ENCODE data around the gene PPP1R14C.

Gene PPP1R14C

DNA sequence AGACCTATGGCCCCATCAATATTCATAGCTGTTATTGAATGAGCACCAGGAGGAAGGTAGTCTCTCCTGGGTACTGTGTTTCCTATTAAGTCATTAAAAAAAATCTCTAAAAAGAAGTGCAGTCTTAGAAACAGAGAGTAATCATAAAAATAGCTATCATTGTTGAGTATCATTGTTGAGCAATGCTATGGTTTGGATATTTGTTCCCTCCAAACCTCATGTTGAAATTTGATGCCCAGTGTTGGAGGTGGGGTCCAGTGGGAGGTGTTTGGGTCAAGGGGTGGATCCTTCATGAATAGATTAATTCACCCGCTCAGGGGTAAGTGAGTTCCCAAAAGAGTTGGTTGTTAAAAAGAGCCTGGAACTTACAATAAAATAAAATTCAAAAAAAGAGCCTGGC is 137.9 kb downstream of the PPP1R14C start:
- TF ChIP-seq, protein P1, sequence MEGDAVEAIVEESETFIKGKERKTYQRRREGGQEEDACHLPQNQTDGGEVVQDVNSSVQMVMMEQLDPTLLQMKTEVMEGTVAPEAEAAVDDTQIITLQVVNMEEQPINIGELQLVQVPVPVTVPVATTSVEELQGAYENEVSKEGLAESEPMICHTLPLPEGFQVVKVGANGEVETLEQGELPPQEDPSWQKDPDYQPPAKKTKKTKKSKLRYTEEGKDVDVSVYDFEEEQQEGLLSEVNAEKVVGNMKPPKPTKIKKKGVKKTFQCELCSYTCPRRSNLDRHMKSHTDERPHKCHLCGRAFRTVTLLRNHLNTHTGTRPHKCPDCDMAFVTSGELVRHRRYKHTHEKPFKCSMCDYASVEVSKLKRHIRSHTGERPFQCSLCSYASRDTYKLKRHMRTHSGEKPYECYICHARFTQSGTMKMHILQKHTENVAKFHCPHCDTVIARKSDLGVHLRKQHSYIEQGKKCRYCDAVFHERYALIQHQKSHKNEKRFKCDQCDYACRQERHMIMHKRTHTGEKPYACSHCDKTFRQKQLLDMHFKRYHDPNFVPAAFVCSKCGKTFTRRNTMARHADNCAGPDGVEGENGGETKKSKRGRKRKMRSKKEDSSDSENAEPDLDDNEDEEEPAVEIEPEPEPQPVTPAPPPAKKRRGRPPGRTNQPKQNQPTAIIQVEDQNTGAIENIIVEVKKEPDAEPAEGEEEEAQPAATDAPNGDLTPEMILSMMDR (conservative IDR thresholded peaks at IDR 0.05; ENCODE audit: low read depth, low read length): no peak
- Histone ChIP-seq H2AFZ (ENCODE audit: low read depth) (no peak overlapping the region), H3K4me1 (ENCODE audit: low read depth, poor library complexity, severe bottlenecking) (no peaks in the 10 kb centered on the region), H3K36me3 (ENCODE audit: insufficient read depth) (no peaks in the 10 kb centered on the region), H3K9ac (no peak overlapping the region), H4K20me1 (ENCODE audit: insufficient read depth) (no peaks in the 10 kb centered on the region), H3K79me2 (ENCODE audit: insufficient read depth, low read depth) (no peaks in the 10 kb centered on the region), H3K4me3 (IDR thresholded peaks at IDR 0.05; ENCODE audit: insufficient read depth, low read depth, low read length) (no peak overlapping the region), H3K27me3 (ENCODE audit: insufficient read depth, low read depth) (no peaks in the 10 kb centered on the region), H3K27ac (no peak overlapping the region), H3K4me2 (no peak overlapping the region)

DNA sequence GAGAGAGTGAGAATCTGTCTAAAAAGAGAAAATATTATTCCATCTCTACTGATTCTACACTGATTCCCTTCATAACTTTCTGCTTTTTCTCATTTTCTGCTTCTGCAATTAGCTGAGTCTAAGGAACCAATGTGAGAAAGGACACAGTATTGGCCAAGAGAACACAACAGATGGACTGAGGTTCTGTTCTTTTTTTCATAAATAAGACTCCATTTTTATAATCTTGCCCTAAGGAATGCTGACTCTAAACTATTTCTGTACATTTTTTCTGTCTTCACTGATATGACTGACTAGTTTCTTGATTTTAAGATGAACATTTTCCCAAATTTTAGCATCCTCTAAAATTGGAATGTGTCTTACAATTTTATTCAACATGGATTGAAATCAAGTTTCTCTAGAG is 138.9 kb downstream of the PPP1R14C start:
- Histone ChIP-seq H3K79me2 (ENCODE audit: insufficient read depth, low read depth) (no peaks in the 10 kb centered on the region), H3K27me3 (ENCODE audit: insufficient read depth, low read depth) (no peaks in the 10 kb centered on the region), H3K9ac (no peak overlapping the region), H3K4me1 (ENCODE audit: low read depth, poor library complexity, severe bottlenecking) (no peaks in the 10 kb centered on the region), H4K20me1 (ENCODE audit: insufficient read depth) (no peaks in the 10 kb centered on the region), H3K36me3 (ENCODE audit: insufficient read depth) (no peaks in the 10 kb centered on the region), H3K4me2 (no peak overlapping the region), H2AFZ (ENCODE audit: low read depth) (no peak overlapping the region), H3K27ac (no peak overlapping the region), H3K4me3 (IDR thresholded peaks at IDR 0.05; ENCODE audit: insufficient read depth, low read depth, low read length) (no peak overlapping the region)
- TF ChIP-seq, protein P1 (conservative IDR thresholded peaks at IDR 0.05; ENCODE audit: low read depth, low read length): no peak

DNA sequence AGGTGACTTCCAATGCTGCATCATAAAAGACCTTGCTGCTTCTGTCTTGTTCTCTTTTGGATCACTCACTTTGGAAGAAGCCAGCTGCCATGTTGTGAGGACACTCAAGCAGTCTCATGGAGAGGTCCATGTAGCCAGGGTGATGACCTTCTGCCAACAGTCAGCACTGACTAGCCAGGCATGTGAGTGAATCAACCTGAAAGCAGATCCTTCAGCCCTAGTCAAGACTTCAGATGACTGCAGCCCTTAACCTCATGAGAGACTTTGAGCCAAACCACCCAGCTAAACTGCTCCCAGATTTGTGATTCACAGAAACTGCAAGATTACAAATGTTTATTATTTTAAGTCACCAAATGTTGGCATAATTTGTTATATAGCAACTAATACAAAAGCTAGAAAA is 140.0 kb downstream of the PPP1R14C start:
- H3K36me3 ChIP-seq (ENCODE audit: insufficient read depth): no peaks in the 10 kb centered on the region
- H3K4me1 ChIP-seq (ENCODE audit: low read depth, poor library complexity, severe bottlenecking): no peaks in the 10 kb centered on the region
- no peak overlapping the region for H3K4me3 ChIP-seq (IDR thresholded peaks at IDR 0.05; ENCODE audit: insufficient read depth, low read depth, low read length)
- H3K4me2 ChIP-seq: no peak overlapping the region
- H4K20me1 ChIP-seq (ENCODE audit: insufficient read depth): no peaks in the 10 kb centered on the region
- no peaks in the 10 kb centered on the region for H3K79me2 ChIP-seq (ENCODE audit: insufficient read depth, low read depth)
- TF ChIP-seq, protein P1 (conservative IDR thresholded peaks at IDR 0.05; ENCODE audit: low read depth, low read length): no peak
- H3K27me3 ChIP-seq (ENCODE audit: insufficient read depth, low read depth): no peaks in the 10 kb centered on the region
- no peak overlapping the region for H2AFZ ChIP-seq (ENCODE audit: low read depth)
- H3K27ac ChIP-seq: no peak overlapping the region
- H3K9ac ChIP-seq: no peak overlapping the region

DNA sequence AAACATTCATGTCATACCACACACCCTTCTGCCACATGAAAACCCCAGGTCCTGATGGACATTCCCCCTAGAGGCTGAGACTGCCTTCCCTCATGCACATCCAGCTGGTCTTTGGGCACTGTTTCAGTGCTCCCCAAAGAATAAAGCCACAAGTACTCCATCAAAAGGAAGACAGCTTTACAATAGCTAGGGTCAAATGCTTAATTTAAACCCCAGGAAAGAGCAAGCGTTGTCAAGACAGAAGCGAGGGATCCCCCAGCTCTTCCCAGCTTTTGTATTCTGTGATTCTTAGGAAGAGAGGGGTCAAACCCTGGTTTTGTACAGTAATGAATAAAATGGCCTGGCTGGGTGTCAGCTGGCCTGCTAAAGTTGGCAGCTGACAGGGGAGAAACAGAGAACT is 143.6 kb downstream of the PPP1R14C start:
- no peak overlapping the region for H3K4me3 ChIP-seq (IDR thresholded peaks at IDR 0.05; ENCODE audit: insufficient read depth, low read depth, low read length)
- H3K36me3 ChIP-seq (ENCODE audit: insufficient read depth): no peaks in the 10 kb centered on the region
- H3K4me2 ChIP-seq: no peak overlapping the region
- no peak overlapping the region for H2AFZ ChIP-seq (ENCODE audit: low read depth)
- no peaks in the 10 kb centered on the region for H4K20me1 ChIP-seq (ENCODE audit: insufficient read depth)
- no peaks in the 10 kb centered on the region for H3K27me3 ChIP-seq (ENCODE audit: insufficient read depth, low read depth)
- no peak overlapping the region for H3K27ac ChIP-seq
- TF ChIP-seq, protein P1 (conservative IDR thresholded peaks at IDR 0.05; ENCODE audit: low read depth, low read length): no peak
- H3K79me2 ChIP-seq (ENCODE audit: insufficient read depth, low read depth): no peaks in the 10 kb centered on the region
- H3K4me1 ChIP-seq (ENCODE audit: low read depth, poor library complexity, severe bottlenecking): no peaks in the 10 kb centered on the region
- no peak overlapping the region for H3K9ac ChIP-seq
